ENCODE data around the gene CGNL1. TPM values are rescaled to one million over a fixed set of nuclear protein-coding genes. Genes with fewer than 3 reads are reported as not detected.

The CGNL1 gene
- total RNA-seq, 4 donors from 2014 or later = 9.6 to 21.3 (median 13.1) TPM

GRCh38 chr15:57463360-57463759, 87.1 kb downstream of the CGNL1 start:
- DNase-seq (ENCODE audit: extremely low spot score) = no peak
- H3K27me3 ChIP-seq = no peaks in the 10 kb centered on the region
- H3K27ac ChIP-seq (replicated peaks in 1 of 4) = no peak overlapping the region
- TF ChIP-seq CTCF (IDR thresholded peaks at IDR 0.05) = no peak
- TF ChIP-seq POLR2AphosphoS5 (IDR thresholded peaks at IDR 0.05) = no peak
- TF ChIP-seq POLR2A (IDR thresholded peaks at IDR 0.05; ENCODE audit: low read depth) = no peak
- TF ChIP-seq EP300 (IDR thresholded peaks at IDR 0.05) = no peak
- intact Hi-C loops (cut with DNase I) = no loop called here
- H3K9me3 ChIP-seq = no peaks in the 10 kb centered on the region
- 84% methylated on average over 7 of the region's 7 CpGs for WGBS
- H3K4me3 ChIP-seq = no peak overlapping the region
- peaks cover 0 to 3% (median 0%) of the 10 kb centered on the region in 4 donors for H3K4me1 ChIP-seq
- peaks cover 0 to 7% (median 0%) of the 10 kb centered on the region in 4 donors for H3K36me3 ChIP-seq

GRCh38 chr15:57464480-57464879, 88.2 kb downstream of the CGNL1 start:
- Histone ChIP-seq H3K4me3 (no peak overlapping the region), H3K36me3 (peaks cover 0 to 7% (median 0%) of the 10 kb centered on the region in 4 donors), H3K27ac (replicated peaks in 1 of 4) (no peak overlapping the region), H3K4me1 (peaks cover 0 to 2% (median 0%) of the 10 kb centered on the region in 4 donors), H3K9me3 (no peaks in the 10 kb centered on the region), H3K27me3 (no peaks in the 10 kb centered on the region)
- WGBS = 98% methylated on average over 3 of the region's 3 CpGs
- TF ChIP-seq CTCF (IDR thresholded peaks at IDR 0.05) = no peak
- TF ChIP-seq POLR2A (IDR thresholded peaks at IDR 0.05; ENCODE audit: low read depth) = no peak
- TF ChIP-seq POLR2AphosphoS5 (IDR thresholded peaks at IDR 0.05) = no peak
- no peak for TF ChIP-seq EP300 (IDR thresholded peaks at IDR 0.05)
- intact Hi-C loops (cut with DNase I) = no loop called here
- DNase-seq (ENCODE audit: extremely low spot score) = no peak

- TF ChIP-seq CTCF (IDR thresholded peaks at IDR 0.05) (no peak), POLR2A (IDR thresholded peaks at IDR 0.05; ENCODE audit: low read depth) (no peak), EP300 (IDR thresholded peaks at IDR 0.05) (no peak), POLR2AphosphoS5 (IDR thresholded peaks at IDR 0.05) (no peak)
- H3K27ac ChIP-seq (replicated peaks in 1 of 4) = no peak overlapping the region
- peaks cover 0 to 2% (median 0%) of the 10 kb centered on the region in 4 donors for H3K4me1 ChIP-seq
- H3K9me3 ChIP-seq = no peaks in the 10 kb centered on the region
- DNase-seq (ENCODE audit: extremely low spot score) = no peak
- no peaks in the 10 kb centered on the region for H3K27me3 ChIP-seq
- WGBS = 89% methylated on average over 4 of the region's 4 CpGs
- H3K36me3 ChIP-seq = no peaks in the 10 kb centered on the region
- intact Hi-C loops (cut with DNase I) = no loop called here
- H3K4me3 ChIP-seq = no peak overlapping the region
Observed at GRCh38 chr15:57468486-57468885, 92.2 kb downstream of the CGNL1 start.

GRCh38 chr15:57470543-57470942, 94.2 kb downstream of the CGNL1 start:
- Histone ChIP-seq H3K27me3 (no peaks in the 10 kb centered on the region), H3K36me3 (no peaks in the 10 kb centered on the region), H3K27ac (replicated peaks in 1 of 4) (no peak overlapping the region), H3K4me3 (no peak overlapping the region), H3K4me1 (peaks cover 0 to 2% (median 0%) of the 10 kb centered on the region in 4 donors), H3K9me3 (no peaks in the 10 kb centered on the region)
- WGBS = 100% methylated on average over 3 of the region's 3 CpGs
- no peak for TF ChIP-seq POLR2AphosphoS5 (IDR thresholded peaks at IDR 0.05)
- TF ChIP-seq EP300 (IDR thresholded peaks at IDR 0.05) = no peak
- no peak for TF ChIP-seq POLR2A (IDR thresholded peaks at IDR 0.05; ENCODE audit: low read depth)
- TF ChIP-seq CTCF (IDR thresholded peaks at IDR 0.05) = no peak
- no peak for DNase-seq (ENCODE audit: extremely low spot score)
- intact Hi-C loops (cut with DNase I) = no loop called here

GRCh38 chr15:57472861-57473260, 96.6 kb downstream of the CGNL1 start:
- Histone ChIP-seq H3K4me3 (no peak overlapping the region), H3K4me1 (peaks cover 0 to 2% (median 0%) of the 10 kb centered on the region in 4 donors), H3K27ac (replicated peaks in 1 of 4) (no peak overlapping the region), H3K9me3 (no peaks in the 10 kb centered on the region), H3K27me3 (no peaks in the 10 kb centered on the region), H3K36me3 (no peaks in the 10 kb centered on the region)
- WGBS = 94% methylated on average over 2 of the region's 2 CpGs
- intact Hi-C loops (cut with DNase I) = no loop called here
- TF ChIP-seq POLR2AphosphoS5 (IDR thresholded peaks at IDR 0.05) (no peak), POLR2A (IDR thresholded peaks at IDR 0.05; ENCODE audit: low read depth) (no peak), CTCF (IDR thresholded peaks at IDR 0.05) (no peak), EP300 (IDR thresholded peaks at IDR 0.05) (no peak)
- no peak for DNase-seq (ENCODE audit: extremely low spot score)

All from esophagus muscularis mucosa (tissue), 4 donors.